NCI-H1930 (cell line): ENCODE data around the gene ESM1.
A peak's percentile ranks its signal among the peaks of the same experiment; 100 is the strongest.
"Not testable (repeated sequence)": the region's sequence is repeated elsewhere in the genome, so short reads cannot be mapped to it uniquely, and the experiment has no call there.

Experiments used
- DNase-seq, 2 experiments: peaks; one replicate each; lab custom pipeline; 2025; lab: John Stamatoyannopoulos, UW

The ESM1 gene, protein sequence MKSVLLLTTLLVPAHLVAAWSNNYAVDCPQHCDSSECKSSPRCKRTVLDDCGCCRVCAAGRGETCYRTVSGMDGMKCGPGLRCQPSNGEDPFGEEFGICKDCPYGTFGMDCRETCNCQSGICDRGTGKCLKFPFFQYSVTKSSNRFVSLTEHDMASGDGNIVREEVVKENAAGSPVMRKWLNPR

GRCh38 chr5:54985301-54986268, at the start of gene ESM1:
ESM1 (minus strand) TSS chr5:54985593; CDS start chr5:54985517, 76 bp downstream.
- DNase-seq, result peak in 1 of 2 experiments; percentile 1

DNA sequence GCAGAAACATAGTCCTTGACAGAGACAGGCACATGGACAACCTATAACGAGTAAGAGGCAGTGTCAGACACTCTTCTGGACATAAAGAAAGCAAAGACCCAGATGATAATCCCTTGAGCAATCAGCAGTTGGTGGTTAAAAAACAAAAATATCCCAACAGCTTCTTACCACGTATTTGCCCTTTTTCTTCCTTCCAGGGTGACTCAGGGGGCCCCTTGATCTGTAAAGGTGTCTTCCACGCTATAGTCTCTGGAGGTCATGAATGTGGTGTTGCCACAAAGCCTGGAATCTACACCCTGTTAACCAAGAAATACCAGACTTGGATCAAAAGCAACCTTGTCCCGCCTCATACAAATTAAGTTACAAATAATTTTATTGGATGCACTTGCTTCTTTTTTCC, 48.2 kb upstream of the ESM1 start:
- DNase-seq, result no peak

DNA sequence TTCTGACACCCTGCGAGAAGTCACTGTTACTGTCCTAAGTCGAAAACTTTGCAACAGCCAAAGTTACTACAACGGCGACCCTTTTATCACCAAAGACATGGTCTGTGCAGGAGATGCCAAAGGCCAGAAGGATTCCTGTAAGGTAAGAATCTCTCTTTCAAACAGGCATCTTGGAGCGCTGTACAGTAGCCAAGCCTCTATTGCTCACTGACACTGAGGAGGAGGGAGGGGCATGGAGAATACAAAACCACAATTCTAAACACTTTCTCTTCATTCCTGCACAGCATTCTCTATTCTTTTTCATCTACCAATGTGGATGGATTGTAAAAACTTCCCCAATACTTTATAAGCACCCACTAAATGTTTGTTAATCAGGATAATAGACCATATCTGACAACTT, 46.1 kb upstream of the ESM1 start:
- no peak for DNase-seq

DNA sequence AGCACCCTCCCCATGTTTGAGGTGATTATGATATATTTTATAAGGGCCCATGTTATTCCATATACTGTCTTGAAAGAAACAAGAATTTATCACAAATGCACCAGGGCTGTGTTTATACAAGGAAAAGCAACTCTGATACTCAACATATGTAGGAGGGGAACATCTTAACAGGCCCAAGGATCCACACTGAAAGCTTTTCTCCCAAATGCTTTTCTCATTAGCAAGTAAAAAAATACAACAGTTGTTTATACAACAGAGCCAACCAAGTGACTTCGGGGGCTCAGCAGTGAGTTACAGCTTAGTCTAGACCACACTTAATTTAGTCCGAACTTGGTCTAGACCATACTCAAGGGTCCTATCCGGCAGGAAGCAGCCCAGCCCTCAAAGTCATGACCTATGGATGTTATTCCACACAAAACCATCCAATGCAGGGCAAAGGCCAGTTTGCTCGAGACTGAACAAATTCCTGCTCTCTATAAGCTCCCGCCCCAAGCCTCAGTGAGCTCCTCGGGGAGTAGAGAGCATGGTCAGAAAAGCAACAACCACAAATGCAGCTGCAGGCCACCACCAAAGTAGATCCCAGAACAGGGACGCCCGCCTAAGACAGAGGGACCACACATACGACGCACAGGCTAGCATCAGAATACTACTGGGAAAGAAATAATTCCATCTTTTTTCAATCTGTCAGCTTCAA, 45.4 kb upstream of the ESM1 start:
- DNase-seq, result no peak

- DNase-seq, result peak in 1 of 2 experiments; percentile 0
Measured at GRCh38 chr5:55030220-55030619, 44.8 kb upstream of the ESM1 start.

DNA sequence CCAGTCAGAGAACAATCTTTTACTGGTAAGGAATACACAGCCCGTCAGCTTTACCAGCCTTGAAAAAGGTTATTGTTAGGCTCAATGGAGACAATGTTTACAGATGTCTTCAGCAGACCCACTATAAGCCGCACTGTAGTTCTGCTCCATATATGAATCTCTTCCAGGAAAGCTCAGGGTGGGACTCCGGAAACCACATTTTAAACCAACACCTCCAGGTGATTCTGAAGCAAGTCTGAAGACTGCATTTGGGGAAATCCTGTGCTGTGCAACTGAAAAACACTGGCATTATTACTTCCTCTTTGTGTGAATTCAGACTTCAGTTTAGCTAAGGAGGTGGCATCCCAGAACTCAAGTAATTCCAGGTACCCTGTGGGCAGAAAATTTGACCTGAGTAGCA, 42.2 kb upstream of the ESM1 start:
- DNase-seq, result no peak

DNA sequence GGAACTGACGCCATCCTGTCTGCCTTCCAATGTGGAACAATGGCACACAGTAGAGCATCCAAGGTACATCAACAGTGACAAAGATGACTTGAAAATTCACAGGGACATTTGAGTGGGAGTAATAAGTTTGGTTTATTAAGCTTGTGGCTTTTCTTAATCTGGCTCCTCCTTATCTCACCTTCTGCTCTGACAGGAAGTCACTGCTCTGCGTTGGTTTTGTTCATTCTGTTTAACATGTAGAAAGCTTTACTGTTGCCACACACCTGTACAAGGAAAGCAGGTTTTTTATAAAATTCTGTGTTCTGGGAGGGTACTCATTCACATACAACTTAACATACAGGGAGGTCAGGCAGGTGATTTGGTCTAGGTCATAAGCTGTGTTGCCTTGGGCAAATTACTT, 37.1 kb upstream of the ESM1 start:
- DNase-seq, result no peak

GRCh38 chr5:55021821-55022220, 36.4 kb upstream of the ESM1 start:
- no peak for DNase-seq

DNA sequence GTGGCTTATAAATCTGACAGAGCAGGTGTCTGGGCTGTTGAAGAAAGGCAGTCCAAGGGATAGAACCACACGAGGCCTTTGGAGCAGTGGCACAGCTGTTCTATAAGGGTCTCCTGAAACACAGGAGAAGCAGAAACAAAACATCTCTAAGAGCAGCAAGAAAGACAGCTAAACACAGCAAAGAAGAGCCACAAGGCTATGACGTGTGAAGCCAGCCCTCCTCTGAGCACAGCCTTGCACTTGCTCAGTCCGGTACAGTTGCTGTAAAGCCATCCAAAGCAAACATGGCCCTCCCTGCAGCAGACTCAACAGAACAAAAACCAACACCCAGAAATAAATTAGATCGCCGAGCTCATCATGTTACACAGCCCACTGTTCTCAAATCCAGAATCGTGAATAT, 36.0 kb upstream of the ESM1 start:
- no peak for DNase-seq

GRCh38 chr5:55010149-55010548, 24.8 kb upstream of the ESM1 start:
- not testable (repeated sequence) for DNase-seq

DNA sequence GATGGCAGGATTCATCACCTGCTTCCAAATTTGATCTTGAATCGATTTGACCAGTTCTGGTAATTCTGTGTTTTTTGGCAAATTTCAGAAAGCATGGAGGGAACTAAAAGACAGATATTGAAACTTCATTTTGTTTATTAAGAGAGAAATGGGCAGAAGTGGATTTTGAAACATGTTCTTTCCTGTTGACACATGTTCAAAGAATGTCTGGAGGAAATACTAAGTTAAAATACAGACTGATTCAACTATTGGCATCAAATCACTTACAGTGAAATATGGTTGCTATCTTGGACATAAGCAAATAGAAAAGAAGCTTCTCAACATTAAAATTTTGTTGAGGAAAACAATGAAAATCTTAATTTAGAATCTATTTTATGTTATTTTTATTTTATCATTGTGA, 19.3 kb upstream of the ESM1 start:
- DNase-seq, result no peak

- no peak for DNase-seq
Measured at GRCh38 chr5:55003432-55004065, 18.2 kb upstream of the ESM1 start.

GRCh38 chr5:55002166-55002565, 16.8 kb upstream of the ESM1 start:
- not testable (repeated sequence) for DNase-seq

- no peak for DNase-seq
Measured at GRCh38 chr5:54997081-54997480, 11.7 kb upstream of the ESM1 start.

DNA sequence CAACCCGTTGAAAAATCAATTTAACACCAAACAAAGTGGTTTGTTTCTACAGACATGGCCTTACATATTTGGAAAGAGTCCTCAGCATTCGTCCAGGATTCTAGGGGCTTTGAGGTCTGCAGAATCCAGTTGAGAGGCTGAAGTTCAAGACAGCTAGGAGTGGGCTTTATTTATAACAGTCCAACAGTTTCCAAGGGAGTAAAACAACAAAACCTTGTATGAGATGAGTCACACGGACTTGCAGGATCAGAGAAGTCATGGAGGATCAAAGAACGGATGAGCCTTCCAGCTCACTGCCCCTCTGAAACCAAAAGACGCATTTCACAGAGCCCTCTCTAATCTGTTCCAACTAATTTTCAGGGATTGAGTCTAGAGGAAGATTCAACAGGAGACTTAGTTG, 11.1 kb upstream of the ESM1 start:
- no peak for DNase-seq

DNA sequence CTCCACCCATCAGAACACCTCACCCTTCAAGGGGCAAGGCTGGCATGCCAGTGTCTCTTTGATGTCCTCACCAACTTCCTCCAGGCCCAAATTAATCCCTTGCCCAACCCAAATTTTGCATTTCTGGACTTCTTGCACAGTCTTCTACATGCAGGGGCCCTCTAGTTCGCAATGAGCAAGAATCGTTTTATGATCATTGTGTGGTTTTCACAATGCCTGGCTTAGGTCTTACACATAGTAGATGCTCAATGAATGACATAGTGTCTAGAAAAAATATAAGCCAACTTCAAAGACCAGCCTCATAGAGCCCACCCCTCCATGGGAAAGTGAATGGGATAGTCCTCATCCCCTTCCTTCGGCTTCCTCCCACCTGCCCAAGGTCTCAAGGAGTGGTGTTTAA, 9.8 kb upstream of the ESM1 start:
- no peak for DNase-seq

DNA sequence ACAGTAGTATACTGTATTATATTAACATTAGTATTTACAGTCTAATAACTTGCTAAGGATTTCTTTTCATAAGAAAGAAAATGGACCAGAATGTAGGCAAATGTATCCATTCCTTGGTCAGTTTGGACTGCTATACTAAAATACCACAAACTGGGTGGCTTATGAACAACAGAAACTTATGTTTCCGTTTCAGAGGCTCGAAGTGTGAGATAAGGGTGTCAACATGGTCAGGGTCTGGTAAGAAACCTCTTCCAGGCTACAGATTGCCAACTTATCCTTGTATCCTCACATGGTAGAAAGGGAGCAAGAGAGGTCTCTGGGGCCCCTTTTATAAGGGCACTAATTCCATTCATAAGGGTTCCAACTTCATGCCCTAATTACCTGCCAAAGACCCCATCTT, 9.2 kb upstream of the ESM1 start:
- DNase-seq, result no peak

GRCh38 chr5:54993318-54993717, 7.9 kb upstream of the ESM1 start:
- no peak for DNase-seq

GRCh38 chr5:54991416-54991815, 6.0 kb upstream of the ESM1 start:
- no peak for DNase-seq

DNA sequence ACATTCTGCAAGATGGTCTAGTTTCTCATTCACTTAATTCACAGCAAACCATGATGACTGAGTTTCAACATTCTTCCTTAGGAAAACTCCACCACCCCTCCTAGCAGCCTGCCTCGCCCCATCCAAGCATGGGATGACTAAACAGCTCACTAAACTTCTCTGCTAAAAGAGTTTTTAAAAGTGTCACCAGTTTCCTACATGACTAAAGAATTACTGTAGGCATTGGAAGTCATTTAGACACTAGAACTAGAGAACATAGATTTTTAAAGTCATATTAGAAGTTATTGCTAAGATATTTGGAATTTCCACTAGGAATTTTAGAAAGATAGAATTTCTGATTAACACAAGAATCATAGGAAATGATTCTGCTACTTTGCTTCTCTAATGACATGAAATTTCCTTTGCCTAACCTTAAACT, 5.5 kb upstream of the ESM1 start:
- DNase-seq, result no peak

GRCh38 chr5:54988817-54989216, 3.4 kb upstream of the ESM1 start:
- no peak for DNase-seq

DNA sequence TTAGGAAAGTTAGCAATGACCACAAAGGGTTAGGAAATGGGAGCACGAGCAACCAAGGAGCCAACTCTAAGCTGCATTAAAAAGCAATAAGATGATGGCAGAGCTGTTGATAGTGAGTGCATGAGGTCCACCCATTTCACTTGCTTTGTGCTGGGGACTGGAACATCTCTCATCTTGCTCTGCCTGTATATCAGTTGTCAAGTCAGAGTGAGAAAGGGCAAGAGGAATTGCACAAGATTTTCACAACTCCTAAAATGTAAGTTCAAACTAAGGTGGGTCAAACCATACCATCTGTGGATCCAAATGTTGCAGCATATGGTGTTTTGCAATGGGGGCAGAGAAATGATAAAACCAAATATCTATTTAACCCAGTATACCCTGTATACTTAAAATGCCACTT, 2.8 kb upstream of the ESM1 start:
- DNase-seq, result no peak
